HEK293T (cell line): ENCODE data around the gene RNF31.

Source experiments
- ARNT ChIP-seq: fragments of 450-650 bp; IDR thresholded peaks from 2 replicates; pipeline ENCODE4 v1.6.1; 2017; ENCODE audit warnings: mild to moderate bottlenecking
- BHLHE40 ChIP-seq: fragments of 450-650 bp; IDR thresholded peaks from 2 replicates; pipeline ENCODE4 v1.6.1; 2016; ENCODE audit warnings: mild to moderate bottlenecking, moderate library complexity, borderline replicate concordance
- CTBP1 ChIP-seq: fragments of 450-650 bp; IDR thresholded peaks from 2 replicates; pipeline ENCODE4 v1.6.1; 2016; ENCODE audit warnings: borderline replicate concordance
- ELF4 ChIP-seq: fragments of 450-650 bp; IDR thresholded peaks from 2 replicates; pipeline ENCODE4 v1.6.1; 2017; ENCODE audit warnings: antibody characterized with exemption
- FOXM1 ChIP-seq: fragments of 450-650 bp; IDR thresholded peaks from 2 replicates; pipeline ENCODE4 v1.6.1; 2017; ENCODE audit warnings: mild to moderate bottlenecking, borderline replicate concordance
- HDGF ChIP-seq: fragments of 450-650 bp; IDR thresholded peaks from 2 replicates; pipeline ENCODE4 v1.6.1; 2017; ENCODE audit warnings: antibody characterized with exemption, borderline replicate concordance
- SP1 ChIP-seq: fragments of 450-650 bp; IDR thresholded peaks from 2 replicates; pipeline ENCODE4 v1.6.1; 2017

DNA sequence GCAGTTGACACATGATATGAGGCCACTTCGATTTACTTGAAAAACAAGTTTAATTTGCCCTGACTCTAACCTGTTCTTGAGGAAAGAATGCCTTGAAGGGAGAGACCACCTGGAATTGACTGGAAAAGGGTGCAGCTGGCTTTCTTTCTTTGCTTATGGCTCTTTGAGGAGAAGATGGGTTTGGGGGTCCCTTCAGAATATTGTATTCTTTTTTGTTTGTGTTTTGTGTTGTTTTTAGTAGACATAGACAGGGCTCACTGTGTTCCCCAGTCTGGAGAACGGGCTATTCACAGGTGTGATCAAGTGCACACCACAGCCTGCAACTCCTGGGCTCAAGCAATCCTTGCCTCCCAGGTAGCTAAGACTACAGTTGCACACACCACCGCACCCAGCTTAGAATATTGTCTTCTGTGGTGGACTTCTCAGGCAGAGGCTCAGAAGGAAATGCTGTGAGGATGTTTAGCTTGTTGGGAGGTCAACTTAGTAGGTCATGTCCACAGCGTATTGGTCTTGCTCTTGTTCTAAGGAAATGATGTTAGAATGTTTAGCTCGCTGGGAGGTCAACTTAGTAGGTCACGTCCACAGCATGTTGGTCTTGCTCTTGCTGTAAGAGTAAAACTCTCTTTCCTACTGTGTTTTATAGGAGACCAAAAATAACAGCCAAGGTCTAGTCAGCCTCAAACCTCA lies 31.0 kb upstream of the RNF31 start:
- TF ChIP-seq ARNT (no peak), SP1 (no peak), HDGF (no peak), FOXM1 (no peak), ELF4 (no peak), BHLHE40 (no peak), CTBP1 (no peak)
